GM19035 (cell line): ENCODE data around the gene SCLY.
"Not testable (repeated sequence)": the region's sequence is repeated elsewhere in the genome, so short reads cannot be mapped to it uniquely, and the experiment has no call there.

Experiments used
- ATAC-seq: cut with Tn5 transposase; IDR thresholded peaks from one replicate; pipeline ENCODE4 v1.9.1; 2021; ENCODE audit not compliant: unreplicated experiment

Gene SCLY

DNA sequence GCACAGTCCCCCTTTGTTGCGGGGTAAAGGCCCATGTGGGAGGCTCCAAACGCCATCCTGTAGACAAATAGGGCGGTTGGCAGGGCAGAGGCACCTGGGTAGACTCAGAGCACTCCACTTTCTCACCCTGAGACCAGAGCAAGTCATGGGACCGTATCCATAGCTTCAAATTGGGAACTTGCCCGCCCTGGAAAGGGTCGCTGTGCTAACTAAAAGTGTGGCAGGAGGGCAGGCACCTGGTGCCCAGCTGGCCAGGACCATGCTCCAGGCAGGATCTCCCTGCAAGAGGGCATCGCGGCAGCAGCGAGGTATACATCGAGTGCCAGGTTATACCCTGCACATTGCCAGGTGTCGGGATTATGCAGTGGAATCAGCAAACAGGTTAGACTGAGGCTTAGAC lies 20.8 kb upstream of the SCLY start:
- ATAC-seq, result no peak

DNA sequence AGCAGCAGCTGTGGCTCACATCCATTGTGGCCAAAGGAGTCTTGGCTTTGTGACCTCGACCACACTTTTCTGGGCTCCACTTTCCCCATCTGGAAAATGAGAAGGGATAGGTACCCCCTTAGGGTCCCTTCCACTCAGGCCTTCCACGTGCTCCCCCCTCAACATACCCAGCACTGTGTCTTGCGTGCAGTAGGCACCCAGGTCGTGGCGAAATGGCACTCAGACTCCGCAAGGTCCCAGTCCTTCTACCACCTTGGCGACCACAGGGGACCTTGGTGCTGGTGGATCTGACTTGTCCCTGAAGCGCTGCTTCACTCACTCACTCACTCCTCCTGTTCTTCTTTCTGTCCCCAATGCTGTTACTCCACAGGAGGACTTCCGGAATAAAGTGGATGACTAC lies 19.9 kb upstream of the SCLY start:
- no peak for ATAC-seq

DNA sequence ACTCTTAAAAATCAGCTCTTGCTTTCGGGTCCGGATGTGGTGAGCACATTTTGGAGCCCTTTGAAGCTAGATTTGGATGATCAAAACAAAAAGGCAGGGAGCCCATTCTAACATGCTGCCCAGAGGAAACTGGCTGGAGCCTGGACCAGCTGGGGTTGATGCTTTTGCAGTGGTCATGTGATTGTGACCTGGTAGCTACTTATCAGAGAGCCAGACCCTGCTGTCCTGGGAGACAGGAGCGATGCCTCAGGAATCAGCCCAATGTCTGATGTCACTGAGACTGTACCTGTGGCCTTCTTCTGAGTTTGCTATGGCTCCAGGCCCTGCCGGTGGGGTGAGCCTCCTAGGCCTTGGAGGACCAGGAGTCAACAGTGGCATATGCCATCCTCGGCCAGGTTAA lies 18.7 kb upstream of the SCLY start:
- ATAC-seq, result no peak

DNA sequence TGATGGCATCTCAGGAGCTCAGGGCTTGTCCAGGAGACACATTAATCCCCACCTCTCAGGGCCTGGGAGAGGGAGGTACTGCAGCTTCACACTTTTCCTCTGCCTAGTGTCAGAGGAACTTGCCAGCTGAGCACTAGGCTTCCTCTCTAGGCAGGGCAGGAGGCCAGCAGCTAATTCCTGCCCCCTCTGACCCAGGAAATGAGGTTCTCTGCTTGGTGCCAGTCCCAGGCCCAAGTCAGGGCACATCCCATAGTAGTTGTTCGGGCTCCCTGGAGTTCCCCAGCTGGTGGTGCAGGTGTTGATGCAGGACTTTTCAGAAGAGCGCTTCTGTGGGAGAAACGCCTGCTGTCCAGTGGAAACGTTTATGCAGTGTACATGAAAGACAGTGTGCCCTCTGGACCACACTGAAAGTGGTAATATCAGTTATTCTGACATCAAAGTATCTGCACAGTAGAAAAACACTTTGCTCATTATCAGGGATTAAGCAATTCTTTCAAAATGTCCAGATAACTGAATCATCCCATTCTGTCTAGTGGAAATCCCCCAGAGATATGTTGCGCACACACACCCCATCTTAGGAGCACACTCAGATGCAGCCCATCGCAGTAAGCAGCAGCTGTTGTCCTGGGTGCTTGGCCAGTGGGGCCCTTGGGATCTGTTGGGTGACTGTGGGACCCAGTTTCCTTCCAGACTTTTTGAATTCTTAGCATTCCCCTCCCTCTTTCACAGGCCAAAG lies 17.8 kb upstream of the SCLY start:
- ATAC-seq, result no peak

DNA sequence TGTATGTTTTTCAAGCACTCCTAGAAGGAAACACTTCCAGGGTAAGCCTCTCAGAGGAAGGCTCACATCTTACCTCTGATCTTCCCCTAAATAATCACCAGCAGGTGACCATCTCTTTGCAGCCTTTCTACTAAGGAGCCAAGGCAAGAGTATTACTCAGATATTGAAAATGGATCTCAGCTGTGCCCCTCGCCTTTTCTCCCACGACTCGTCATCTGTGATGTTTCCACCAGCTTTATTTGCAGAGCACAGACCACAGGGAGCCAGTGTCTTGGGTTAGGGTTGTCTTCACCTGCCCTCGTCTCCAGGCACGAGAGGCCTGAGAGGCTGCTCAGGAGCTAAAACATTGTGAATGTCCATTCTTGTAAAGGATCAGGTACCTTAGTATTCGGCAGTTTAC lies 16.9 kb upstream of the SCLY start:
- no peak for ATAC-seq

DNA sequence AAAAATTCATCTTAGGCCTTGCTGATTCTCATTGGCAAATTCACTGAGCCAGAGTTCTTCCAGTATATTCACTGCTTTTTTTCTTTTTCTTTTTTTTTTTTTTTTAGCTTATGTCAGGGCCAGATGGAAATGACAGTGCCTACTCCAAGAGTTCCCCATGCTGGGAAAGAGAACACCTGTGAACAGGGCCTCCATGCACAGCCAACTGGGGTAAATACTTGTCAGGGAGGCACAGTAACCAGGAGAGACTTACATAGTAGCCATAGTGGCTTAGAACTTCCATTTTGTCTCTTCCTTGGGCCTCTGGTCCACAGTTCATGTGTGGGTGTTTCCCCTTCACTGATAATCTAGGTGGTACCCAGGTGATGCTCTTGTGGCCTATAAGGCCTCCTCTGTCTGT lies 15.2 kb upstream of the SCLY start:
- ATAC-seq, result no peak

DNA sequence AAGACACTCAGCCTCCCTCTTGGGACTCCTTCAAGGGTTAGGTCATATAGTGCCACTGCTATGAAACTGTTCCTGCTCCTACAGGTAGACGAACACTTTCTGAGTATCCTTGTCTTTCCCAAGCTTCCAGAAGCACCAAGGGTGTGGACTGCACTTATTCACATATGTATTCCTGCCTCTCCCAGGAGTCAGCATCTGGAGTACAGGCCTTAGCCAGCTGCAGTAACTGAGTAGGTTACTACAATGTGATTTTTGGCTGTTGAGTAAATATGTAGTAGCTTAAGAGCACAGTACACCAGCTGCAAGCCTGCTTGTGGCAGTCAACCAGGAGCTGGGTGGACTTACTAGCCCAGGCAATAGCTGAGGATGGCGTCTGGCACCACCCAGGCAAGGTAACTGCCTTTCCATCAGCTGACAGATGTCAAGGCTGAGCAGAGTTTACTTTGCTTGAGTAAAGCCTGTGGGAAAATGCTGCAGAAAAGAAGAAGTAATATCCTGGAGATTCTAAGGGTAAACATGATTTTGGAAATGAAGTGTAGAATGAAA lies 14.0 kb upstream of the SCLY start:
- no peak for ATAC-seq

DNA sequence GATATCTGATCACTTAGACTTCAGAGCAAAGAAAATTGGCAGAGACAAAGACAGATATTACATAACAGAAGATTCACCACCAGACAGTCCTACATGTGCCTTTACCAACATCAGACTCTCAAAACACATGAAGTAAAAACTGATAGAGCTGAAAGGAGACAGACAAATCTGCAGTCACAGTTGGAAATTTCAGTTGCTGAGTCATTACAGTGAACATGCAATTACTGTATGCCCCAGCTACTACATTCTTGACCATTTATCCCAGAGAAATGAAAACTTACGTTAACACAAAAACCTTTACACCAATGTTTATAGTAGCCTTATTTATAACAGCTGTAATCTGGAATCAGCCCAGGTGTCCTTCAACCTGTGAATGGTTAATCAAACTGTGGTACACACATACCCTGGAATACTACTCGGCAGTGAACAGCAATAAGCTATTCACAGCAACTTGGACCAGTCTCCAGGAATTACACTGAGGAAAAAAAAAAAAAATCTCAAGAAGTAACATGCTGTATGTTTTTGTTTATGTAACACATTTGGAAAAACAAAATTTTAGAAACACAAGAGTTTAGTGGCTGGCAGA lies 7.5 kb upstream of the SCLY start:
- ATAC-seq, result no peak

DNA sequence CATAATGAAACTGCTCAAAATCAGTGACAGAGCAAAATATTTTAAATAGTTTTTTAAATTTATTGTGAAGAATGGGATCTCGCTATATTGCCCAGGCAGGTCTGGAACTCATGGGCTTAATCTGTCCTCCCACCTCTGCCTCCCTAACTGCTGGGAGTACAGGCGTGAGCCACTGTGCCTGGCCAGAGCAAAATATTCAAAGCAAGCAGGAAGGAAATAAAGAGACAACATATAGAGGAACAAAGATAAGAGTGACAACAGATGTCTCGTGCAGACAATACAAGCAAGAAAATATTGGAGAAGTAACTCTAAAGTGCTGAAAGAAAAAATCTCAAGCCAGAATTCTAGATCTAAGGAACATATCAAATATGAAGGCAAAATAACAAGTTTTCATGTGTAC lies 5.0 kb upstream of the SCLY start:
- no peak for ATAC-seq

DNA sequence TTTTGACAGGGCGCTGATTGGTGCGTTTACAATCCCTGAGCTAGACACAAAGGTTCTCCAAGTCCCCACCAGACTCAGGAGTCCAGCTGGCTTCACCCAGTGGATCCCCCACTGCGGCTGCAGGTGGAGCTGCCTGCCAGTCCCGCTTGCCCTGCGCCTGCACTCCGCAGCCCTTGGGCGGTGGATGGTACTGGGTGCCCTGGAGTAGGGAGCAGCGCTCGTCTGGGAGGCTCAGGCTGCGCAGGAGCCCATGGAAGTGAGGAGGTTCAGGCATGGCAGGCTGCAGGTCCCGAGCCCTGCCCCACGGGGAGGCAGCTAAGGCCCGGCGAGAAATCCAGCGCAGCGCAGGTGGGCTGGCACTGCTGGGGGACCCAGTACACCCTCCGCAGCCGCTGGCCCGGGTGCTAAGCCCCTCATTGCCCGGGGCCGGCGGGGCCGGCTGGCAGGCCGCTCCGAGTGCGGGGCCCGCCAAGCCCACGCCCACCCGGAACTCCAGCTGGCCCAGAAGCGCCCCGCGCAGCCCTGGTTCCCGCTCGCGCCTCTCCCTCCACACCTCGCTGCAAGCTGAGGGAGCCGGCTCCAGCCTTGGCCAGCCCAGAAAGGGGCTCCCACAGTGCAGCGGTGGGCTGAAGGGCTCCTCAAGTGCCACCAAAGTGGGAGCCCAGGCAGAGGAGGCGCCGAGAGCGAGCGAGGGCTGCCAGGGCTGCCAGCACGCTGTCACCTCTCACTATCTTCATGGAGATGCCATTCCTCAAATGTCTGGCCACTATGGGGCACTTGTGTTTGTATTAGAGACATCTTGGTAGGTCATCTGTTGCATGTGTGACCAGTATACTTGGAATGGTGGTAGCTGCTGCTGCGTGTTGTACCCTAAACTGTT lies 2.9 kb upstream of the SCLY start:
- ATAC-seq, result not testable (repeated sequence)

DNA sequence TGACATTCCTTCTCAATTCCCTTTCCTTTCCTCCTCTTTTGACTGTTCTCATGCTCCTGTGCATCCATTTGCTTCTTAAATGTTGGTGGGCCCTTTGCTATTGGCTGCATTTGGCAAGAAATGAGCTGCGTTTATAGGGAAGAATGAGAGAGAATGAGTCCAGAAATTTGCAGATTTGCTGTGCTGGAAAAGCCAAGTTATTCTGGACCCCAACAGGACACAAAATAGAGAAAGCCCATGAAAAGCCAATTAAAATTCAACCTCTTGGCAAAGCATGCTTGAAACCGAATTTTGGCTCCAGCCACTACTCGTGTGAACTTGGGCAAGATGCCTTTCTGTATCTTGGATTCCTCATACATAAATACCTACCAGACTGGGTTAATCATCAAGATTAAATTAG lies 1.3 kb upstream of the SCLY start:
- ATAC-seq, result no peak

DNA sequence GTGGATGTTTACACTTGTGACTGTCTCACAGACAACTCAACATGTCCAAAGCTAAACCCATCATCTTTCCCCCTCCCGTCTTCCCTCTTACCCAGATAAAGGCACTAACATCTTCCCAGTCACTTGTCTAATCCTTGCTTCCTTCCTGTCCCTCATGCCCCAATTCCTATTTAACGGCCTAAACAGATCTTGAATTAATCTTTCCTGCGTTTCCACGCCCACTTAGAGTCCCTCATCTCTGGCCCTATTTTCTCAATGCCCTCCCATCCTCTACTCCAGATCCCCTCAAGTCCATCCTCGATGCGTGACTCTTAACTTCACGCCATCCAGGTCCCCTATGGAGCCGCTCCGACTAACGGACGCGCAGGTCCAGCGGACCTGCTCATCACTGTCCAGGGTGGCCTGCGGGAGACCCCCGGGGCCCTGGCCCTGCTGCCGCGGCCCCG lies 682 bp upstream of the SCLY start:
- ATAC-seq, result no peak

DNA sequence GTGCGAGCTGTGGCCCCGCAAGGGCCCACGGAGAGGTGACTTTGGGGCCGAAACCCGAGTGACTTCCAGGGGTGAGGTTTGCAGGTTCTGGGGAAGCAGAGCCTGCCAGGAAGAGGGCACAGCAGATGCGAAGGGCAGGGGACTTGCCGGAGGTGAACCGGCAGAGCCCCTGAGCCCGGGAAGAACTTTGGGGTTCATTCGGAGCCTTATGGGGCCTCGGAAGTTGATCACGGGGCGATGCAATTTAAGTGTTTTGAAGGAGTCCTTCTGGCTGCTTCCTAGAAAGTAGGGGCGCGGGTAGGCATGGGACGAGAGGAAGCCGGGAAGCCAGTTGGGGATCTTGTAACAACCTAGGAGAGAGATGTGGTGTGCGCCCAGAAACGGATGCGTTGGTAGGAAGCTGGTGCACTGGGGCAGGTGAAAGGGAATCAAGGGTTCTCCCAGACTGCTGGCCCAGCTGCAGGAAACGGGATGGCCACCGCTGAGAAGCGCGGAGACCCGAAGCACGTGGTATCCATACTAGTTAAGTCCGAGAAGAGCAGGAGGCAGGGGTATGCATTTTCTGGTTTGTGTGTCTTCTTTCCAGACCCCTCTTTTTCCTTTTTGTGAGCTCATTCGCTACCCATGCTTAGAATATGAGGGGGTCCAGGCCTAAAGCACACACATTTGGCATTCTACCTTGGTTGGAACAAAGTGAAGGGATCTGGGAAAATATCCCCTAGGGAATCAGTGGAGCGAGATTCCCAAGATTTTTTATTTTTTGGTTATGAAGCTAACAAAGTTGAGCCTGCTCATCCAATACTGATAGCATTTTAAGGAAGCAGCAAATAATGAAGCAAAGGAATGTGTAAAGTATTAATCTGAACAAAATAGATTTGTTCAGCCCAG lies 758 bp downstream of the SCLY start:
- peak; percentile 14 for ATAC-seq

DNA sequence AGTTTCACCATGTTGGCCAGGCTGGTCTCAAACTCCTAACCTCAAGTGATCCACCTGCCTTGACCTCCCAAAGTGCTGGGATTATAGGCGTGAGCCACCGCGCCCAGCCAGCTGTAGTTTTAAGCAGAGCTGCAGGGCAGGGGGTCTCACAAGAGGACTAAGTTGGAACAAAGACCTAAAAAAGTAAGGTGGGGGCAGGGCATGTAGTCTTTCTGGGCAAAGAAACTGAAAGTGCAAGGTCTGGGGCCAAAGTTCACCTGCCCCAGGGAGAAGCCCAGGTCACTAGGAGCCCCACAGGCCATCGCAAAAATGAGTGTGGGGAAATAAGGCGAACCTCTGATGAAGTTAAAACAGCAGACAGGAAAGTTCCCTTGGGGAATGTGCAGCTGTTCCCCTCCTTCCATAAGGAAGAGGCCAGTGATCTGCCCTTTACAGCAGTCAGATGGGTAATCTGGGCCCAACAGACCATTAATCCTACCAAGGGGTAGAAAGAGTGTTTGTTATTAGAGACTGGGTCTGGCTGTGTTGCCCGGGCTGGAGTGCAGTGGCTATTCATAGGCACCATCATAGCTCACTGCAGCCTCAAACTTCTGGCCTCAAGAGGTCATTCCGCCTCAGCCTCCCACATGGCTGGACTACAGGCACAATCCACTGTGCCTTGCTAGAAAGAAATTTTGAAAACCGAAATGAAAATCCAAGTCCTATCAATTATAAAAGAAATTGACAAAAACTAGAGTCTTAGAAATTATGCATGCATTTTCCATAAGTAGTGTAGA lies 2.8 kb downstream of the SCLY start:
- no peak for ATAC-seq

DNA sequence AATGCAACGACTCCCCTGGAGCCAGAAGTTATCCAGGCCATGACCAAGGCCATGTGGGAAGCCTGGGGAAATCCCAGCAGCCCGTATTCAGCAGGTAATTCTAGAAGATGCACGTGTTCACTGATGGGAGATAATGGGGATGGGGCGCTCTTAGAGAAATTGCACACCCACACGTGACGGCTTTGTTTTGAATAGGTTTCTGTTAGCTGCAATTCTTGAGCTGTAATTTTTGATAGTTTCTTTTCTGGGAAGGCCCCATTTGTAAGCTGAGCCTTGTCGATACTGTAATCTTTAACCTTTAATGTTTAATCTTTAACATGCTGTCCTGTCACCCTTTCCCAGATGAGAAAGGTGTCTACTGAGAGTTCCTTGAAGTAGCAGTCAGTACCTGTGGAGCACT lies 3.6 kb downstream of the SCLY start:
- ATAC-seq, result no peak

DNA sequence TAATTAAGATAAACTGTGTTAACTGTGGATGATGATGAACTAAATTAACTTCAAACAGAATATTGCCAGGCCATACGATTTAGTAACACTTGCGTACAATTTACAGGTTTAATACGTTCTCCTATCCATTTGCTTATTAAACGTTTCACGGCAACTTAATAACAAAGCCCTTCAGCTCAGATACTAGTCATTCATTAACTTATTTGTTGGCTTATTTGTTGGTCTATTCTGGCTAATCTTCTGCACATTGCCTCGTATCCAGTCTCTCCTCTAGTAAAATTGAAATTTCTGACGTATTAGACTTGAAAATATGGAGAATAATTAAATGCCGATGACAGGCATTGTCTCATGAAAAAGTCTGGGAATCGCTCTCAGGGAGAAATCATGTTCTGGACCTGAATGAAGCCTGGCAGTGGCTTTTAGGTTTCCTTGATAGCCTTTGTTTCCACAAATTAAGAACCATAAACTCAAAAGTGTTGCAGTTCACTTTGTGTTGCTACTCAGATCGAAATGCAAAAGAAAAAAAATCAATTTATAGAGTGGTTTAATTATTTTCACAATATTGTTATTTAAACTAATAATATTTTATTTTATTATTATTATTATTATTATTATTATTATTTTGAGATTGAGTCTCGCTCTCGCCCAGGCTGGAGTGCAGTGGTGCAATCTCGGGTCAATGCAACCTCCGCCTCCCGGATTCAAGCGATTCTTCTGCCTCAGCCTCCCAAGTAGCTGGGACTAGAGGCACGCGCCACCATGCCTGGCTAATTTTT lies 4.5 kb downstream of the SCLY start:
- no peak for ATAC-seq

DNA sequence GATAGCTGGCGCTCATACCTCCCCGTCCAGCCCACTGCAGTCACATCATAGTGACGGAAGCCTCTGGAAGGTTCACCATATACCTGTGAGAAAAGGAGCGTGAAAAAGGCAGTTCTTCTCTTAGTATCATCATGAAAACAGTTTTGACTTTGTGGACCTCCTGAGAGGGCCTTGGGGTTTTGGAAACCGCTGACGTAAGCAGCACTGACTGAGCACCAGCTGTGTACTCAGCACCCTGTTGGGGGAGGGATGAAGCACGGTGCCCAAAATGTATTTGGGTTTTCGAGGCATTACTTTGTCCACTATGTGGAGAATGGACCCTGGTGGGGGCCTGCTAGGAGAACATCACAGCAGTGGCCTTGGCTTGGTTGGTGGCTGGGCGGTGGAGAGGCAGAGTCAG lies 5.4 kb downstream of the SCLY start:
- no peak for ATAC-seq

DNA sequence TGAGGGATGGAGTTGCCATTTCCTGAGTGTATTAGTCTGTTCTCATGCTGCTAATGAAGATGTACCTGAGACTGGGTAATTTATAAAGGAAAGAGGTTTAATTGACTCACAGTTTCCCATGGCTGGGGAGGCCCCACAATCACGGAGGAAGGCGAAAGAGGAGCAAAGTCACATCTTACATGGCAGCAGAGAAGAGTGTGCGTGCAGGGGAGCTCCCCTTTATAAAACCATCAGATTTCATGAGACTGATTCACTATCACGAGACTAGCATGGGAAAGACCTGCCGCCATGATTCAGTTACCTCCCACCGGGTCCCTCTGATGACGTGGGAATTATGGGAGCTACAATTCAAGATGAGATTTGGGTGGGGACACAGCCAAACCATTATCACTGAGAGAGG lies 5.9 kb downstream of the SCLY start:
- not testable (repeated sequence) for ATAC-seq

DNA sequence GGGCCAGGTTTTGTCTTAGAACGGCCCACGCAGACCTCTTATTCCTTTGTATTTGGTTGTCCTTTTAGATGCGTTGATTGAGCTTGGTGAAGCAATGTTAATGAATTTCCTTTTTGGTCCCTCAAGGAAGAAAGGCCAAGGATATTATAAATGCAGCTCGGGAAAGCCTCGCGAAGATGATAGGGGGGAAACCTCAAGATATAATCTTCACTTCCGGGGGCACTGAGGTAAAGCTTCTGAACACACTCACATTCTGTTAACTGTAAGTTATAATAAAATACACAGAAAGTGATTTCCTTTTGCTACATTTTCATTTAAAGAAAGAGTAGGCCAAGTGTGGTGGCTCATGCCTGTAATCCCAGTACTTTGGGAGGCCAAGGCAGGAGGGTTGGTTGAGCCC lies 7.1 kb downstream of the SCLY start:
- no peak for ATAC-seq
